A549 (cell line): Measurements from ENCODE around the gene N4BP2. TPM values are rescaled to one million over a fixed set of nuclear protein-coding genes. Genes with fewer than 3 reads are reported as not detected.
A peak's percentile ranks its signal among the peaks of the same experiment; 100 is the strongest.

Experiments
- ATAC-seq, 2 experiments: fragments of 200-7000 bp in 1 of 2; fragments of >200 bp in 1 of 2; cut with Nextera tagmentation in 1 of 2; cut with Tn5 transposase in 1 of 2; 3 replicates each; pipeline versions ENCODE4 v1.8.0 to v1.9.1; 2018 to 2020; ENCODE audit warnings: mild to moderate bottlenecking in 1 of 2, moderate library complexity in 1 of 2
- CTCF ChIA-PET: fragments of 300-600 bp; sonication (Branson Sonifier 250); formaldehyde crosslinking; extraction: SDS; loops from one replicate; lab custom pipeline; 2021; ENCODE audit warnings: antibody characterized with exemption, inconsistent platforms; lab: Yijun Ruan, JAX
- POLR2A ChIA-PET: fragments of 350-600 bp; formaldehyde crosslinking; extraction: SDS; loops from one replicate; lab custom pipeline; 2021; ENCODE audit warnings: antibody characterized with exemption, inconsistent platforms; lab: Yijun Ruan, JAX
- DNase-seq, 2 experiments: peaks; one replicate each; pipeline versions ENCODE4 v3.0.0 to v3.0.0-alpha.2; 2011 to 2016; ENCODE audit warnings: low read depth in 1 of 2, low spot score in 1 of 2
- FAIRE-seq: peaks from 2 replicates; lab custom pipeline; 2011; peaks lifted over from hg19 to GRCh38; lab: Jason Lieb, UNC
- H3K27ac ChIP-seq, 2 experiments: fragments of >200 bp; sonication (Bioruptor Twin); formaldehyde crosslinking; 3 replicates each; pipeline ENCODE4 v1.5.1; 2016 to 2017
- H3K4me1 ChIP-seq: fragments of >200 bp; sonication (Bioruptor Twin); formaldehyde crosslinking; 3 replicates; pipeline ENCODE4 v1.6.1; 2016
- H3K4me2 ChIP-seq: fragments of >200 bp; sonication (Bioruptor Twin); formaldehyde crosslinking; 3 replicates; pipeline ENCODE4 v1.6.1; 2016
- H3K4me3 ChIP-seq: fragments of >200 bp; sonication (Bioruptor Twin); formaldehyde crosslinking; 3 replicates; pipeline ENCODE4 v1.5.1; 2016
- H3K9me3 ChIP-seq: fragments of >200 bp; sonication (Bioruptor Twin); formaldehyde crosslinking; 3 replicates; pipeline ENCODE4 v1.6.1; 2016
- BHLHE40 ChIP-seq: IDR thresholded peaks from 2 replicates; pipeline ENCODE4 v1.6.1; 2012; ENCODE audit warnings: low read depth, low read length, inconsistent platforms
- CBX2 ChIP-seq: fragments of 200-600 bp; sonication (generic); IDR thresholded peaks from 2 replicates; pipeline ENCODE4 v1.6.1; 2016; ENCODE audit warnings: low read depth, mild to moderate bottlenecking, borderline replicate concordance
- CBX8 ChIP-seq: fragments of 200-600 bp; sonication (generic); IDR thresholded peaks from 2 replicates; pipeline ENCODE4 v1.6.1; 2016
- CHD2 ChIP-seq: fragments of 150-350 bp; IDR thresholded peaks from 2 replicates; pipeline ENCODE4 v1.6.1; 2014; ENCODE audit warnings: low read length; ENCODE audit not compliant: partially characterized antibody
- CHD4 ChIP-seq: fragments of 200-600 bp; sonication (generic); IDR thresholded peaks from 2 replicates; pipeline ENCODE4 v1.6.1; 2016; ENCODE audit warnings: antibody characterized with exemption, mild to moderate bottlenecking, borderline replicate concordance
- EHF ChIP-seq: fragments of 250-450 bp; sonication (Bioruptor Pico); IDR thresholded peaks from 2 replicates; pipeline ENCODE4 v1.5.0; 2020; ENCODE audit warnings: mild to moderate bottlenecking
- EHMT2 ChIP-seq: fragments of 200-600 bp; sonication (generic); IDR thresholded peaks from 2 replicates; pipeline ENCODE4 v1.6.1; 2016; ENCODE audit warnings: antibody characterized with exemption, low read depth, mild to moderate bottlenecking, moderate library complexity
- FOXS1 ChIP-seq: fragments of 250-450 bp; sonication (Bioruptor Pico); IDR thresholded peaks from 2 replicates; pipeline ENCODE4 v1.5.0; 2020; ENCODE audit warnings: mild to moderate bottlenecking, moderate library complexity
- GATA3 ChIP-seq: IDR thresholded peaks from 2 replicates; pipeline ENCODE4 v1.6.1; 2012; ENCODE audit warnings: borderline replicate concordance
- HEYL ChIP-seq: fragments of 250-450 bp; sonication (Bioruptor Pico); IDR thresholded peaks from 2 replicates; pipeline ENCODE4 v1.8.0; 2021; ENCODE audit warnings: mild to moderate bottlenecking, moderate library complexity
- JUNB ChIP-seq: fragments of >200 bp; sonication (Bioruptor Twin); formaldehyde crosslinking; IDR thresholded peaks from 2 replicates; pipeline ENCODE4 v1.6.1; 2016
- MAZ ChIP-seq: fragments of 150-350 bp; IDR thresholded peaks from 2 replicates; pipeline ENCODE4 v1.6.1; 2014; ENCODE audit warnings: antibody characterized with exemption, low read depth, low read length, borderline replicate concordance
- MYC ChIP-seq: IDR thresholded peaks from 2 replicates; pipeline ENCODE4 v1.6.1; 2012; ENCODE audit warnings: mild to moderate bottlenecking, inconsistent platforms, low read length, improper control_type of control experiment, borderline replicate concordance
- NPAS2 ChIP-seq: fragments of 250-450 bp; sonication (Bioruptor Pico); IDR thresholded peaks from 2 replicates; pipeline ENCODE4 v1.8.0; 2022; ENCODE audit warnings: mild to moderate bottlenecking, moderate library complexity, borderline replicate concordance
- PBX3 ChIP-seq: IDR thresholded peaks from 2 replicates; pipeline ENCODE4 v1.6.1; 2012
- RARB ChIP-seq: fragments of 250-450 bp; sonication (Bioruptor Pico); IDR thresholded peaks from 2 replicates; pipeline ENCODE4 v1.8.0; 2021; ENCODE audit warnings: mild to moderate bottlenecking, moderate library complexity
- RFX5 ChIP-seq: fragments of 450-650 bp; IDR thresholded peaks from 2 replicates; pipeline ENCODE4 v1.7.1; 2014; ENCODE audit warnings: antibody characterized with exemption, mild to moderate bottlenecking, moderate library complexity
- SREBF2 ChIP-seq: fragments of 450-650 bp; IDR thresholded peaks from 2 replicates; pipeline ENCODE4 v1.6.1; 2014; ENCODE audit warnings: mild to moderate bottlenecking, moderate library complexity
- TFCP2L1 ChIP-seq: fragments of 250-450 bp; sonication (Bioruptor Pico); IDR thresholded peaks from 2 replicates; pipeline ENCODE4 v1.5.0; 2021; ENCODE audit warnings: mild to moderate bottlenecking
- TP53 ChIP-seq: fragments of 250-450 bp; sonication (Bioruptor Pico); IDR thresholded peaks from 2 replicates; pipeline ENCODE4 v1.5.0; 2021; ENCODE audit warnings: mild to moderate bottlenecking, moderate library complexity
- ZC3H11A ChIP-seq: fragments of 450-650 bp; IDR thresholded peaks from 2 replicates; pipeline ENCODE4 v1.6.1; 2014; ENCODE audit warnings: antibody characterized with exemption, mild to moderate bottlenecking
- ZFP36 ChIP-seq: fragments of 450-650 bp; IDR thresholded peaks from 2 replicates; pipeline ENCODE4 v1.6.1; 2014; ENCODE audit warnings: borderline replicate concordance; ENCODE audit not compliant: partially characterized antibody
- ZNF302 ChIP-seq: fragments of 250-450 bp; sonication (Bioruptor Pico); IDR thresholded peaks from 2 replicates; pipeline ENCODE4 v1.9.0; 2021; ENCODE audit warnings: inconsistent platforms, mild to moderate bottlenecking, moderate library complexity
- ZSCAN20 ChIP-seq: fragments of 250-450 bp; sonication (Bioruptor Pico); IDR thresholded peaks from 2 replicates; pipeline ENCODE4 v1.8.0; 2022; ENCODE audit warnings: mild to moderate bottlenecking, moderate library complexity
- WGBS: methylation state at CpG from one replicate; pipeline ENCODE4 v1.1.6; 2017; ENCODE audit errors: missing lambda C conversion rate; 5-methylcytosine and 5-hydroxymethylcytosine counted together
- polyA plus RNA-seq, 4 experiments: library from polyadenylated mRNA; depleted of rRNA in 3 of 4; stranded (reverse); fragments of >200 nt; fragmentation: RNase III in 1 of 4; extraction: RNeasy Plus Mini Kit Qiagen cat#74134 plus additional on column Dnase treatment in 1 of 4; gene quantifications; 2 replicates in 3 of 4; 3 replicates in 1 of 4; pipeline ENCODE4 v1.2.3, GENCODE V29; 2011 to 2017
- TF ChIP-seq, protein P1 (sequence below): IDR thresholded peaks from 2 replicates; pipeline ENCODE4 v1.6.1; 2012
- TF ChIP-seq, protein P2 (sequence below): fragments of 250-450 bp; sonication (Bioruptor Pico); IDR thresholded peaks from 2 replicates; pipeline ENCODE4 v1.5.0; 2020; ENCODE audit warnings: low read depth, mild to moderate bottlenecking, moderate library complexity
- TF ChIP-seq, protein P3 (sequence below): fragments of 250-450 bp; sonication (Bioruptor Pico); IDR thresholded peaks from 2 replicates; pipeline ENCODE4 v1.5.0; 2021; ENCODE audit warnings: mild to moderate bottlenecking, moderate library complexity, borderline replicate concordance
- TF ChIP-seq, protein P4 (sequence below): fragments of 450-650 bp; IDR thresholded peaks from 2 replicates; pipeline ENCODE4 v1.6.1; 2014; ENCODE audit warnings: antibody characterized with exemption

N4BP2 gene
- polyA plus RNA-seq, 2 of the 4 experiments (the other 2 are of a cell fraction), result 2.7 to 10.4 TPM

- FAIRE-seq (no peak), ATAC-seq (no peak), DNase-seq (no peak)
- Histone ChIP-seq H3K4me2 (no peak overlapping the region), H3K4me3 (no peak overlapping the region), H3K9me3 (no peaks in the 10 kb centered on the region), H3K4me1 (peaks cover 12% of the 10 kb centered on the region), H3K27ac (peak overlapping the region; percentile 27 to 43; a peak in 2 of 6 replicates)
- TF ChIP-seq ZSCAN20 (CRISPR knock-in tag) (no peak), FOXS1 (no peak), MAZ (no peak), TFCP2L1 (CRISPR knock-in tag) (no peak), CHD2 (no peak), BHLHE40 (no peak), EHMT2 (no peak), ZNF302 (CRISPR knock-in tag) (no peak), CBX2 (no peak), ZFP36 (no peak), CHD4 (no peak), CBX8 (no peak), GATA3 (no peak), PBX3 (no peak), SREBF2 (no peak)
- TF ChIP-seq, protein P1, sequence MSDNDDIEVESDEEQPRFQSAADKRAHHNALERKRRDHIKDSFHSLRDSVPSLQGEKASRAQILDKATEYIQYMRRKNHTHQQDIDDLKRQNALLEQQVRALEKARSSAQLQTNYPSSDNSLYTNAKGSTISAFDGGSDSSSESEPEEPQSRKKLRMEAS, result no peak
- TF ChIP-seq, protein P2, sequence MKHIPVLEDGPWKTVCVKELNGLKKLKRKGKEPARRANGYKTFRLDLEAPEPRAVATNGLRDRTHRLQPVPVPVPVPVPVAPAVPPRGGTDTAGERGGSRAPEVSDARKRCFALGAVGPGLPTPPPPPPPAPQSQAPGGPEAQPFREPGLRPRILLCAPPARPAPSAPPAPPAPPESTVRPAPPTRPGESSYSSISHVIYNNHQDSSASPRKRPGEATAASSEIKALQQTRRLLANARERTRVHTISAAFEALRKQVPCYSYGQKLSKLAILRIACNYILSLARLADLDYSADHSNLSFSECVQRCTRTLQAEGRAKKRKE (CRISPR knock-in tag), result no peak
- TF ChIP-seq, protein P3, sequence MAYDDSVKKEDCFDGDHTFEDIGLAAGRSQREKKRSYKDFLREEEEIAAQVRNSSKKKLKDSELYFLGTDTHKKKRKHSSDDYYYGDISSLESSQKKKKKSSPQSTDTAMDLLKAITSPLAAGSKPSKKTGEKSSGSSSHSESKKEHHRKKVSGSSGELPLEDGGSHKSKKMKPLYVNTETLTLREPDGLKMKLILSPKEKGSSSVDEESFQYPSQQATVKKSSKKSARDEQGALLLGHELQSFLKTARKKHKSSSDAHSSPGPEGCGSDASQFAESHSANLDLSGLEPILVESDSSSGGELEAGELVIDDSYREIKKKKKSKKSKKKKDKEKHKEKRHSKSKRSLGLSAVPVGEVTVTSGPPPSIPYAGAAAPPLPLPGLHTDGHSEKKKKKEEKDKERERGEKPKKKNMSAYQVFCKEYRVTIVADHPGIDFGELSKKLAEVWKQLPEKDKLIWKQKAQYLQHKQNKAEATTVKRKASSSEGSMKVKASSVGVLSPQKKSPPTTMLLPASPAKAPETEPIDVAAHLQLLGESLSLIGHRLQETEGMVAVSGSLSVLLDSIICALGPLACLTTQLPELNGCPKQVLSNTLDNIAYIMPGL (CRISPR knock-in tag), result no peak
- TF ChIP-seq, protein P4, sequence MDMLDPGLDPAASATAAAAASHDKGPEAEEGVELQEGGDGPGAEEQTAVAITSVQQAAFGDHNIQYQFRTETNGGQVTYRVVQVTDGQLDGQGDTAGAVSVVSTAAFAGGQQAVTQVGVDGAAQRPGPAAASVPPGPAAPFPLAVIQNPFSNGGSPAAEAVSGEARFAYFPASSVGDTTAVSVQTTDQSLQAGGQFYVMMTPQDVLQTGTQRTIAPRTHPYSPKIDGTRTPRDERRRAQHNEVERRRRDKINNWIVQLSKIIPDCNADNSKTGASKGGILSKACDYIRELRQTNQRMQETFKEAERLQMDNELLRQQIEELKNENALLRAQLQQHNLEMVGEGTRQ, result no peak
- ChIA-PET CTCF (interaction anchor here (0.6 to 1.0 kb wide), 2 partner anchors 92 to 535 kb away, joined by 3 read pairs; no protein-coding TSS in a partner anchor), POLR2A (interaction anchor here (0.9 kb wide), 1 partner anchor 126 kb away, joined by 3 read pairs; no protein-coding TSS in a partner anchor)
- WGBS, result 90% methylated on average over 12 of the region's 12 CpGs
These were observed 127.2 kb downstream of the N4BP2 start for GRCh38 chr4:40183615-40184411.

DNA sequence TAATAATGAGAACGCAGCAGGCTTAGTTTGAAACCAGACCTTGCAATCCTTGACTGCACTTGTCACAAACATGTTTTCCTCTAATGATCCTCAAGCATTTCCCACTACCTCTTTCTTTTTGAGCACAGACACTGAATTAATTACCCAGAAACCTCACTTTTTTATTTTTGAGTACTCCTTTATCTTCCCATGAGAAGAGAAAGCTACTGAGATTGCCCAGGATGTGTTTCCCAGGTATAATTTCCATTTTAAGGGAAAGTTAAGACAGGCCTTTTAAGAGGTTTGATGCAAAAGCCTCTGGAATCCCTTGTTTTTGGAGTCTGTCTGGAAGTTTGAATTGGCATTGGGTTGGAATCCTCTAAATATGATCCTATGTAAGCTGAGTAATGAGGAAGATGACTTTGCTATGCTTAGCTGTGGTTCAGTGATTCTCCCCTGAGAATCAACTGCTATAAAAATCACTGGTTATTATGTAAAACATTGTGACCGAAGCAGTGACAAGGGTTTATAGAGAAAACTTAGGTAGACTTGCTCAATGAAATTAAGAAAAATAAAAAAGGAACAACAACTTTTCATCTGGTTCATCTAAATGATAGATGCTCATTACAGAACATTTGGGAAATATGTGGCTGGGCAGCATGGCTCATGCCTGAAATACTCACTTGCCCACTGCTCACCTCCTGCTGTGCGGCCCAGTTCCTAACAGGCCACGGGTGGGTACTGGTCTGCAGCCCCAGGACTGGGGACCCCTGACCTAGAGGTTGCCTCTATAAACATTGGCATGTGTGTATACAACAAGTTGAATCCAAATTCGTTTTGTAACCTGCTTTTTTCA, 129.4 kb downstream of the N4BP2 start:
- POLR2A ChIA-PET, result interaction anchor here (0.6 kb wide), 1 partner anchor 130 kb away, joined by 3 read pairs; no protein-coding TSS in a partner anchor
- peaks cover 29% of the 10 kb centered on the region for H3K4me1 ChIP-seq
- CTCF ChIA-PET, result no interaction called here
- ATAC-seq, result no peak
- H3K27ac ChIP-seq, result peak overlapping the region; percentile 16 to 33; a peak in 4 of 6 replicates
- H3K4me2 ChIP-seq, result no peak overlapping the region
- no peak for FAIRE-seq
- H3K9me3 ChIP-seq, result no peaks in the 10 kb centered on the region
- no peak for DNase-seq
- WGBS, result 81% methylated on average over 5 of the region's 5 CpGs
- no peak overlapping the region for H3K4me3 ChIP-seq
- TF ChIP-seq PBX3 (no peak), TP53 (CRISPR knock-in tag) (no peak), EHF (CRISPR knock-in tag) (no peak), HEYL (CRISPR knock-in tag) (no peak), FOXS1 (no peak), EHMT2 (no peak), JUNB (no peak), MYC (no peak), RFX5 (no peak), ZFP36 (no peak), RARB (no peak), ZSCAN20 (CRISPR knock-in tag) (no peak), NPAS2 (no peak), ZC3H11A (no peak)
- TF ChIP-seq, protein P1, result no peak
